MCF 10A (cell line): ENCODE results near the gene PLA2G3. TPM values are rescaled to one million over a fixed set of nuclear protein-coding genes. Genes with fewer than 3 reads are reported as not detected.

ENCODE experiments used
- BruUV-seq: library from RNA; stranded (reverse); fragments of 400-500 nt; replicated peaks from 2 replicates; lab custom pipeline; 2021; lab: Mats Ljungman, UMichigan
- CTCF ChIA-PET: fragments of 300-600 bp; sonication (Branson Sonifier 250); formaldehyde crosslinking; extraction: SDS; loops from one replicate; lab custom pipeline; 2021; ENCODE audit warnings: antibody characterized with exemption, inconsistent platforms; lab: Yijun Ruan, JAX
- POLR2A ChIA-PET: fragments of 300-600, 350-650 bp; sonication (Branson Sonifier 250); formaldehyde crosslinking; extraction: SDS; loops from one replicate; lab custom pipeline; 2020; ENCODE audit warnings: antibody characterized with exemption, inconsistent platforms; lab: Yijun Ruan, JAX
- DNase-seq: peaks from one replicate; pipeline ENCODE4 v3.0.0-alpha.2; 2018; ENCODE audit not compliant: unreplicated experiment
- H3K27ac Mint-ChIP-seq: one replicate; pipeline ENCODE4 v1.8.0; 2022; ENCODE audit warnings: mild to moderate bottlenecking, low read depth, mixed read lengths; ENCODE audit not compliant: unreplicated experiment
- H3K27me3 Mint-ChIP-seq: one replicate; pipeline ENCODE4 v1.8.0; 2022; ENCODE audit warnings: mixed read lengths; ENCODE audit not compliant: insufficient read depth, unreplicated experiment
- H3K36me3 Mint-ChIP-seq: one replicate; pipeline ENCODE4 v1.8.0; 2022; ENCODE audit warnings: mild to moderate bottlenecking, moderate library complexity, mixed read lengths; ENCODE audit not compliant: insufficient read depth, unreplicated experiment
- H3K4me1 Mint-ChIP-seq: one replicate; pipeline ENCODE4 v1.8.0; 2022; ENCODE audit warnings: mixed read lengths; ENCODE audit not compliant: insufficient read depth, unreplicated experiment
- H3K4me3 Mint-ChIP-seq: one replicate; pipeline ENCODE4 v1.8.0; 2022; ENCODE audit warnings: mild to moderate bottlenecking, moderate library complexity, mixed read lengths; ENCODE audit not compliant: unreplicated experiment
- H3K9me3 Mint-ChIP-seq: one replicate; pipeline ENCODE4 v1.8.0; 2022; ENCODE audit warnings: mixed read lengths; ENCODE audit not compliant: unreplicated experiment
- intact Hi-C: fragments of 100-400 bp; cut with micrococcal nuclease; formaldehyde crosslinking; loops from 2 replicates; pipeline ENCODE4 v1.14.1; 2022
- total RNA-seq: library from RNA; stranded (reverse); gene quantifications from 2 replicates; pipeline ENCODE4 v1.2.3, GENCODE V29; 2022
- TF ChIP-seq, protein P1 (sequence below): fragments of 200-600 bp; IDR thresholded peaks from one replicate; pipeline ENCODE4 v1.8.0; 2022; ENCODE audit warnings: antibody characterized with exemption, mild to moderate bottlenecking; ENCODE audit not compliant: unreplicated experiment

PLA2G3 gene
- total RNA-seq, 1 experiment from 2014 or later: not detected

- POLR2A ChIA-PET: interaction anchor here (0.6 to 11.8 kb wide), 19 partner anchors 15 to 730 kb away, joined by 3 to 164 read pairs (median 6); partner anchors contain the start of genes MORC2, SELENOM and TUG1
- peak overlapping the region; percentile 97 for H3K27ac Mint-ChIP-seq
Observed at GRCh38 chr22:31161386-31161785, 21.1 kb upstream of the PLA2G3 start.

DNA sequence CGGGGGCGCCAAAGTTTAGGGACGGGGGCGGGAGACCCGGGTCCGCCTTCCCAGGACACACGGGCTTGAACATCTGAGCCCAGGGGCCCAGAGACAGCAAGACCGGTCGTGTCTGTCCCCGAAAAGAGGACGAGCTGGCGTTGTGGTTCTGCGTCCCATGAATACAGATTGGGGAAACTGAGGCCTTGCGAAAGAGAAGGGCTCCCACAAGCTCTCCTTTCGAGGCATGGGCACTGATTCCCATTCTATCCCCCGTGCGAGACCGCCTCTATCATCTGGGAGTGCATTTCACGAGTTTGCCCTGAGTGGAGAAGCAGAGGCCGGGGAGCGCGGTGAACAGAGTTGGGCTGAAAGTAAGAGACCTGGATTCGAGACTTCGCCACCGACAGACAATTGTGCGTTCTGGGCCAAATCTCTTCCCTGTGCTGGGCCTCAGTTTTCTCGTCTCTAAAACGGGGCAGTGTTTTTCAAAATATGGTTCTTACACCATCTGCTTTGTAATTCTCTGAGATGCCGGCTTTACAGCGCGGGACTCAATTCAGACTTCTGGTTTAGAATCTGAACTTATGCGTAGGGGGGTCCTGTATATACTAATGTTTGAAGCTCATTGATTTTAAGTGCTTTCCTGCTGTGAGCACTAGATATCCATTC lies 20.1 kb upstream of the PLA2G3 start:
- peak overlapping the region; percentile 97 for H3K27ac Mint-ChIP-seq
- H3K4me3 Mint-ChIP-seq: peak overlapping the region; percentile 89
- peaks cover 32% of the 10 kb centered on the region for H3K36me3 Mint-ChIP-seq
- intact Hi-C loops: loop anchor here (2.0 kb wide), 3 partner anchors 52 to 112 kb away; partner anchors contain the start of gene LIMK2
- ChIA-PET CTCF (interaction anchor here (0.6 to 8.5 kb wide), 14 partner anchors 12 to 328 kb away, joined by 3 to 40 read pairs (median 4); partner anchors contain the start of genes LIMK2, SELENOM and TUG1), POLR2A (interaction anchor here (0.6 to 11.8 kb wide), 29 partner anchors 8 to 1563 kb away, joined by 3 to 164 read pairs (median 4); partner anchors contain the start of genes LIMK2, MORC2, PIK3IP1 and SELENOM)
- DNase-seq: no peak
- BruUV-seq: TSS peak; percentile 68
- H3K9me3 Mint-ChIP-seq: no peaks in the 10 kb centered on the region
- H3K4me1 Mint-ChIP-seq: peaks cover 14% of the 10 kb centered on the region
- no peaks in the 10 kb centered on the region for H3K27me3 Mint-ChIP-seq
- TF ChIP-seq, protein P1, sequence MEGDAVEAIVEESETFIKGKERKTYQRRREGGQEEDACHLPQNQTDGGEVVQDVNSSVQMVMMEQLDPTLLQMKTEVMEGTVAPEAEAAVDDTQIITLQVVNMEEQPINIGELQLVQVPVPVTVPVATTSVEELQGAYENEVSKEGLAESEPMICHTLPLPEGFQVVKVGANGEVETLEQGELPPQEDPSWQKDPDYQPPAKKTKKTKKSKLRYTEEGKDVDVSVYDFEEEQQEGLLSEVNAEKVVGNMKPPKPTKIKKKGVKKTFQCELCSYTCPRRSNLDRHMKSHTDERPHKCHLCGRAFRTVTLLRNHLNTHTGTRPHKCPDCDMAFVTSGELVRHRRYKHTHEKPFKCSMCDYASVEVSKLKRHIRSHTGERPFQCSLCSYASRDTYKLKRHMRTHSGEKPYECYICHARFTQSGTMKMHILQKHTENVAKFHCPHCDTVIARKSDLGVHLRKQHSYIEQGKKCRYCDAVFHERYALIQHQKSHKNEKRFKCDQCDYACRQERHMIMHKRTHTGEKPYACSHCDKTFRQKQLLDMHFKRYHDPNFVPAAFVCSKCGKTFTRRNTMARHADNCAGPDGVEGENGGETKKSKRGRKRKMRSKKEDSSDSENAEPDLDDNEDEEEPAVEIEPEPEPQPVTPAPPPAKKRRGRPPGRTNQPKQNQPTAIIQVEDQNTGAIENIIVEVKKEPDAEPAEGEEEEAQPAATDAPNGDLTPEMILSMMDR: no peak

More at GRCh38 chr22:31161386-31161785, 21.1 kb upstream of the PLA2G3 start:
- Mint-ChIP-seq H3K4me3 (peak overlapping the region; percentile 89), H3K9me3 (no peaks in the 10 kb centered on the region), H3K36me3 (peaks cover 42% of the 10 kb centered on the region), H3K4me1 (peaks cover 14% of the 10 kb centered on the region), H3K27me3 (no peaks in the 10 kb centered on the region)
- intact Hi-C loops: loop anchor here (2.0 kb wide), 3 partner anchors 51 to 111 kb away; partner anchors contain the start of gene LIMK2
- no peak for DNase-seq
- TF ChIP-seq, protein P1: no peak
- BruUV-seq: no TSS peak
- CTCF ChIA-PET: interaction anchor here (0.6 to 8.5 kb wide), 10 partner anchors 14 to 111 kb away, joined by 3 to 40 read pairs (median 5); partner anchors contain the start of genes LIMK2 and SELENOM

GRCh38 chr22:31155422-31155821 lies 15.1 kb upstream of the PLA2G3 start:
- CTCF ChIA-PET: interaction anchor here (1.1 to 8.5 kb wide), 3 partner anchors 47 to 398 kb away, joined by 6 to 40 read pairs (median 7); partner anchors contain the start of gene SELENOM
- Mint-ChIP-seq H3K36me3 (no peaks in the 10 kb centered on the region), H3K27ac (no peak overlapping the region), H3K27me3 (no peaks in the 10 kb centered on the region), H3K9me3 (no peaks in the 10 kb centered on the region), H3K4me1 (no peaks in the 10 kb centered on the region), H3K4me3 (no peak overlapping the region)
- no TSS peak for BruUV-seq
- no peak for DNase-seq
- intact Hi-C loops: no loop called here
- POLR2A ChIA-PET: interaction anchor here (0.7 to 11.8 kb wide), 3 partner anchors 21 to 100 kb away, joined by 3 to 164 read pairs (median 4); no protein-coding TSS in a partner anchor
- TF ChIP-seq, protein P1: no peak

- Mint-ChIP-seq H3K4me3 (no peak overlapping the region), H3K27me3 (no peaks in the 10 kb centered on the region), H3K9me3 (no peaks in the 10 kb centered on the region), H3K27ac (no peak overlapping the region), H3K4me1 (no peaks in the 10 kb centered on the region), H3K36me3 (no peaks in the 10 kb centered on the region)
- POLR2A ChIA-PET: interaction anchor here (0.7 to 11.8 kb wide), 2 partner anchors 21 to 94 kb away, joined by 3 to 164 read pairs; no protein-coding TSS in a partner anchor
- CTCF ChIA-PET: interaction anchor here (1.1 to 8.5 kb wide), 2 partner anchors 47 to 398 kb away, joined by 7 to 40 read pairs; partner anchors contain the start of gene SELENOM
- intact Hi-C loops: no loop called here
- no peak for DNase-seq
- TF ChIP-seq, protein P1: no peak
- BruUV-seq: no TSS peak
Observed at GRCh38 chr22:31154975-31155374, 14.7 kb upstream of the PLA2G3 start.
